ENCODE data around the gene ARID1B.

- TF ChIP-seq, protein P1, sequence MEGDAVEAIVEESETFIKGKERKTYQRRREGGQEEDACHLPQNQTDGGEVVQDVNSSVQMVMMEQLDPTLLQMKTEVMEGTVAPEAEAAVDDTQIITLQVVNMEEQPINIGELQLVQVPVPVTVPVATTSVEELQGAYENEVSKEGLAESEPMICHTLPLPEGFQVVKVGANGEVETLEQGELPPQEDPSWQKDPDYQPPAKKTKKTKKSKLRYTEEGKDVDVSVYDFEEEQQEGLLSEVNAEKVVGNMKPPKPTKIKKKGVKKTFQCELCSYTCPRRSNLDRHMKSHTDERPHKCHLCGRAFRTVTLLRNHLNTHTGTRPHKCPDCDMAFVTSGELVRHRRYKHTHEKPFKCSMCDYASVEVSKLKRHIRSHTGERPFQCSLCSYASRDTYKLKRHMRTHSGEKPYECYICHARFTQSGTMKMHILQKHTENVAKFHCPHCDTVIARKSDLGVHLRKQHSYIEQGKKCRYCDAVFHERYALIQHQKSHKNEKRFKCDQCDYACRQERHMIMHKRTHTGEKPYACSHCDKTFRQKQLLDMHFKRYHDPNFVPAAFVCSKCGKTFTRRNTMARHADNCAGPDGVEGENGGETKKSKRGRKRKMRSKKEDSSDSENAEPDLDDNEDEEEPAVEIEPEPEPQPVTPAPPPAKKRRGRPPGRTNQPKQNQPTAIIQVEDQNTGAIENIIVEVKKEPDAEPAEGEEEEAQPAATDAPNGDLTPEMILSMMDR (IDR thresholded peaks at IDR 0.05), result no peak
- TF ChIP-seq POLR2A (IDR thresholded peaks at IDR 0.05), result no peak
- TF ChIP-seq EP300 (IDR thresholded peaks at IDR 0.05), result no peak
Observed at GRCh38 chr6:156776470-156776839, 723 bp upstream of the ARID1B start.
